ENCODE results near the gene MORC3. TPM values are rescaled to one million over a fixed set of nuclear protein-coding genes. Genes with fewer than 3 reads are reported as not detected.
A peak's percentile ranks its signal among the peaks of the same experiment; 100 is the strongest.

The MORC3 gene
- total RNA-seq, 1 donor from 2014 or later = 29.2 TPM

DNA sequence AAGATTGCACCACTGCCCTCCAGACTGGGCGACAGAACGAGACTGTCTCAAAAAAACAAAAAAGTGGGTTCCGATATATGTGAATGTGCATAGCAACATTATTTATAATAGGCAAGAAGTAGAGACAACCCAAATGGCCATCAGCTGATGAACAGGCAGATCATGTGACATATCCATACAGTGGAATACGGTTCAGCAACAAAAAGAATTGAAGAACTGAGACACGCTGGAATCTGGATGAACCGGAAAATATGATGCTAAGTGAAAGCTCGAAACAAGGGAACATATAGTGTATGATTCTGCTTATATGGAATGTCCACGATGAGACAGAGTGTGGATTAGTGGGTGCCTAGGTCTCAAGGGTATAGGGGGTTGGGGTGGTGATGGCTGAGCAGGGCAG lies 28.5 kb upstream of the MORC3 start:
- peaks cover 12% of the 10 kb centered on the region for H3K4me1 Mint-ChIP-seq (ENCODE audit: low read depth, unreplicated experiment)
- H2AFZ ChIP-seq (ENCODE audit: low read depth, low read length) = no peak overlapping the region
- H3K36me3 Mint-ChIP-seq (ENCODE audit: low read depth, unreplicated experiment) = peaks cover 18% of the 10 kb centered on the region
- H3K4me3 ChIP-seq (ENCODE audit: insufficient read depth, low read depth, low read length) = no peak overlapping the region
- TF ChIP-seq, protein P1, sequence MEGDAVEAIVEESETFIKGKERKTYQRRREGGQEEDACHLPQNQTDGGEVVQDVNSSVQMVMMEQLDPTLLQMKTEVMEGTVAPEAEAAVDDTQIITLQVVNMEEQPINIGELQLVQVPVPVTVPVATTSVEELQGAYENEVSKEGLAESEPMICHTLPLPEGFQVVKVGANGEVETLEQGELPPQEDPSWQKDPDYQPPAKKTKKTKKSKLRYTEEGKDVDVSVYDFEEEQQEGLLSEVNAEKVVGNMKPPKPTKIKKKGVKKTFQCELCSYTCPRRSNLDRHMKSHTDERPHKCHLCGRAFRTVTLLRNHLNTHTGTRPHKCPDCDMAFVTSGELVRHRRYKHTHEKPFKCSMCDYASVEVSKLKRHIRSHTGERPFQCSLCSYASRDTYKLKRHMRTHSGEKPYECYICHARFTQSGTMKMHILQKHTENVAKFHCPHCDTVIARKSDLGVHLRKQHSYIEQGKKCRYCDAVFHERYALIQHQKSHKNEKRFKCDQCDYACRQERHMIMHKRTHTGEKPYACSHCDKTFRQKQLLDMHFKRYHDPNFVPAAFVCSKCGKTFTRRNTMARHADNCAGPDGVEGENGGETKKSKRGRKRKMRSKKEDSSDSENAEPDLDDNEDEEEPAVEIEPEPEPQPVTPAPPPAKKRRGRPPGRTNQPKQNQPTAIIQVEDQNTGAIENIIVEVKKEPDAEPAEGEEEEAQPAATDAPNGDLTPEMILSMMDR (IDR thresholded peaks at IDR 0.05; ENCODE audit: insufficient read depth, low read depth, low read length) = no peak
- no peak for TF ChIP-seq EZH2 (IDR thresholded peaks at IDR 0.05; ENCODE audit: insufficient read depth, low read length)
- peaks cover 10% of the 10 kb centered on the region for H3K36me3 ChIP-seq (ENCODE audit: insufficient read depth, low read length)
- DNase-seq (ENCODE audit: low read depth) (no peak), FAIRE-seq (no peak)
- H3K27ac ChIP-seq (ENCODE audit: low read depth, low read length) = no peak overlapping the region
- H3K27me3 Mint-ChIP-seq (ENCODE audit: low read depth, unreplicated experiment) = no peaks in the 10 kb centered on the region
- H3K4me3 Mint-ChIP-seq (ENCODE audit: unreplicated experiment) = no peak overlapping the region
- H3K9ac ChIP-seq (ENCODE audit: low read length) = no peak overlapping the region
- H3K27ac Mint-ChIP-seq (ENCODE audit: unreplicated experiment) = no peak overlapping the region
- no peaks in the 10 kb centered on the region for H4K20me1 ChIP-seq (ENCODE audit: insufficient read depth, low read length)
- no peaks in the 10 kb centered on the region for H3K79me2 ChIP-seq (ENCODE audit: insufficient read depth, low read length)
- no peak overlapping the region for H3K4me2 ChIP-seq (ENCODE audit: low read length)
- H3K27me3 ChIP-seq (ENCODE audit: insufficient read depth, low read length) = no peaks in the 10 kb centered on the region
- H3K9me3 Mint-ChIP-seq (ENCODE audit: unreplicated experiment) = peaks cover 5% of the 10 kb centered on the region
- H3K4me1 ChIP-seq (ENCODE audit: insufficient read depth, low read length) = peaks cover 12% of the 10 kb centered on the region
- H3K9me3 ChIP-seq (ENCODE audit: insufficient read depth, low read depth, low read length) = no peaks in the 10 kb centered on the region

GRCh38 chr21:36297406-36297937 lies 22.5 kb upstream of the MORC3 start:
- H3K4me1 ChIP-seq (ENCODE audit: insufficient read depth, low read length) = no peaks in the 10 kb centered on the region
- H3K4me3 ChIP-seq (ENCODE audit: insufficient read depth, low read depth, low read length) = no peak overlapping the region
- H3K9ac ChIP-seq (ENCODE audit: low read length) = no peak overlapping the region
- FAIRE-seq = no peak
- H4K20me1 ChIP-seq (ENCODE audit: insufficient read depth, low read length) = no peaks in the 10 kb centered on the region
- no peak for TF ChIP-seq EZH2 (IDR thresholded peaks at IDR 0.05; ENCODE audit: insufficient read depth, low read length)
- TF ChIP-seq, protein P1 (IDR thresholded peaks at IDR 0.05; ENCODE audit: insufficient read depth, low read depth, low read length) = no peak
- no peak overlapping the region for H3K4me3 Mint-ChIP-seq (ENCODE audit: unreplicated experiment)
- no peak overlapping the region for H3K27ac ChIP-seq (ENCODE audit: low read depth, low read length)
- no peaks in the 10 kb centered on the region for H3K9me3 ChIP-seq (ENCODE audit: insufficient read depth, low read depth, low read length)
- H3K36me3 ChIP-seq (ENCODE audit: insufficient read depth, low read length) = peaks cover 6% of the 10 kb centered on the region
- peaks cover 7% of the 10 kb centered on the region for H3K4me1 Mint-ChIP-seq (ENCODE audit: low read depth, unreplicated experiment)
- H2AFZ ChIP-seq (ENCODE audit: low read depth, low read length) = no peak overlapping the region
- no peak for DNase-seq (ENCODE audit: low read depth)
- H3K36me3 Mint-ChIP-seq (ENCODE audit: low read depth, unreplicated experiment) = peaks cover 6% of the 10 kb centered on the region
- H3K27ac Mint-ChIP-seq (ENCODE audit: unreplicated experiment) = no peak overlapping the region
- H3K79me2 ChIP-seq (ENCODE audit: insufficient read depth, low read length) = no peaks in the 10 kb centered on the region
- H3K27me3 Mint-ChIP-seq (ENCODE audit: low read depth, unreplicated experiment) = no peaks in the 10 kb centered on the region
- no peaks in the 10 kb centered on the region for H3K9me3 Mint-ChIP-seq (ENCODE audit: unreplicated experiment)
- no peaks in the 10 kb centered on the region for H3K27me3 ChIP-seq (ENCODE audit: insufficient read depth, low read length)
- no peak overlapping the region for H3K4me2 ChIP-seq (ENCODE audit: low read length)

- H3K27me3 Mint-ChIP-seq (ENCODE audit: low read depth, unreplicated experiment) = no peaks in the 10 kb centered on the region
- Histone ChIP-seq H3K27me3 (ENCODE audit: insufficient read depth, low read length) (no peaks in the 10 kb centered on the region), H3K4me2 (ENCODE audit: low read length) (no peak overlapping the region), H3K4me1 (ENCODE audit: insufficient read depth, low read length) (no peaks in the 10 kb centered on the region), H3K27ac (ENCODE audit: low read depth, low read length) (no peak overlapping the region), H3K9me3 (ENCODE audit: insufficient read depth, low read depth, low read length) (no peaks in the 10 kb centered on the region), H3K9ac (ENCODE audit: low read length) (peak overlapping the region; percentile 23), H3K4me3 (ENCODE audit: insufficient read depth, low read depth, low read length) (no peak overlapping the region), H2AFZ (ENCODE audit: low read depth, low read length) (peak overlapping the region; percentile 47), H3K79me2 (ENCODE audit: insufficient read depth, low read length) (no peaks in the 10 kb centered on the region), H4K20me1 (ENCODE audit: insufficient read depth, low read length) (no peaks in the 10 kb centered on the region), H3K36me3 (ENCODE audit: insufficient read depth, low read length) (peaks cover 5% of the 10 kb centered on the region)
- H3K4me1 Mint-ChIP-seq (ENCODE audit: low read depth, unreplicated experiment) = peaks cover 7% of the 10 kb centered on the region
- H3K36me3 Mint-ChIP-seq (ENCODE audit: low read depth, unreplicated experiment) = peaks cover 6% of the 10 kb centered on the region
- no peak overlapping the region for H3K4me3 Mint-ChIP-seq (ENCODE audit: unreplicated experiment)
- DNase-seq (ENCODE audit: low read depth) = no peak
- FAIRE-seq = no peak
- no peaks in the 10 kb centered on the region for H3K9me3 Mint-ChIP-seq (ENCODE audit: unreplicated experiment)
- TF ChIP-seq EZH2 (IDR thresholded peaks at IDR 0.05; ENCODE audit: insufficient read depth, low read length) = no peak
- TF ChIP-seq, protein P1 (IDR thresholded peaks at IDR 0.05; ENCODE audit: insufficient read depth, low read depth, low read length) = no peak
- peak overlapping the region; percentile 38 for H3K27ac Mint-ChIP-seq (ENCODE audit: unreplicated experiment)
Measured at GRCh38 chr21:36297938-36298572, 21.9 kb upstream of the MORC3 start.

All from astrocyte (in vitro differentiated cells and primary cell).